HG02759 (cell line): ENCODE measurements around the gene PSMD9.
"Not testable (repeated sequence)": the region's sequence is repeated elsewhere in the genome, so short reads cannot be mapped to it uniquely, and the experiment has no call there.

ENCODE experiments used
- ATAC-seq: cut with Tn5 transposase; IDR thresholded peaks from one replicate; pipeline ENCODE4 v1.9.1; 2021; ENCODE audit warnings: mild to moderate bottlenecking, moderate library complexity; ENCODE audit not compliant: unreplicated experiment

The PSMD9 gene

GRCh38 chr12:121917950-121918678 lies 29.5 kb downstream of the PSMD9 start, which contains the start of gene CFAP251:
Gene CFAP251, plus strand, starts transcription at chr12:121918592. Its CDS starts 2,714 bp downstream, at chr12:121921306.
- peak; percentile 98 for ATAC-seq

- no peak for ATAC-seq
Measured at GRCh38 chr12:121918679-121919038, 30.1 kb downstream of the PSMD9 start.

- no peak for ATAC-seq
Measured at GRCh38 chr12:121921066-121921465, 32.5 kb downstream of the PSMD9 start.

DNA sequence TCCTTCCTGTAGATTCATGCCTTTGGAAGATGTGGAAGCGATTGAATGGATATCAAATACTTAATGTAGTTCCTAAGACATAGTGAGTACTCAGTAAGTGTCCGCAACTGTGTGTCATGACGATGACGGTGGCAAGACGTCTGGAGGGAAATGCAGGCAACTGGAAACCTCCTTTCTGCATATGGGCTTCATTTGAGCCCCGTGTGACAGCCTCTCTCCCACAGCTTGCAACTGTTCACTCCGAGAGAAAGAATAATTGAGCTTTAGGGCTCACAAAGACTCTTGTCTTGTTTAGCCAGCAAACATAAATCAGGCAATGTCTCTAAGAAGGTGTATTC lies 36.7 kb downstream of the PSMD9 start:
- ATAC-seq = no peak

DNA sequence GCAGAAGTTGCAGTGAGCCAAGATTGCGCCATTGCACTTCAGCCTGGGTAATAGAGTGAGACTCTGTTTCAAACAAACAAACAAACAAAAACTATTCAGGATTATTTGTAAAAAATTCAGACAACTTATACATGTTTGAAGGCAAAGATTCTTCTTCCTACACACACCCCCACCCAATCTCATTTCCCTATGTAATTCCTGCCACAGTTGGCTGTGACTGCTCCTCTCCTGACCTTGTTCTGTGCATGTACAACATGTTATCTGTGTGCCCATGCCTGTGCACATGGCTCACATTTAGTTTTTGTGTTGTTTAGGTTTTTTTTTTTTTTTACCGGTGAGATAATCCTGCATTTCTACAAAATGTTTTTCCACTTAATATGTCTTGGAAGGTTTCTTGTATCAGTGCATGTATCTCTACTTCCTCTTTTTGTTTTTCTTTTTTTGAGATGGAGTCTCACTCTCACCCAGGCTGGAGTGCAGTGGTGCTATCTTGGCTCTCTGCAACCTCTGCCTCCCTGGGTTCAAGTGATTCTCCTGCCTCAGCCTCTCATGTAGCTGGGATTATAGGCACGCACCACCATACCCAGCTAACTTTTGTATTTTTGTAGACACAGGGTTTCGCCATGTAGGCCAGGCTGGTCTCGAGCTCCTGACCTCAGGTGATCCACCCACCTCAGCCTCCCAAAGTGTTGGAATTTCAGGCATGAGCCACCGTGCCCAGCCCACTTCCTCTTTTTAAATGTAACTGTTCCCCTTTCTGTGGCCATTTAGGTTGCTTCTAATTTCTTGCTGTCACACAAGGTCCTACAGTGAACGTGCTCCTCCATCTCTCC lies 38.5 kb downstream of the PSMD9 start:
- ATAC-seq = no peak

DNA sequence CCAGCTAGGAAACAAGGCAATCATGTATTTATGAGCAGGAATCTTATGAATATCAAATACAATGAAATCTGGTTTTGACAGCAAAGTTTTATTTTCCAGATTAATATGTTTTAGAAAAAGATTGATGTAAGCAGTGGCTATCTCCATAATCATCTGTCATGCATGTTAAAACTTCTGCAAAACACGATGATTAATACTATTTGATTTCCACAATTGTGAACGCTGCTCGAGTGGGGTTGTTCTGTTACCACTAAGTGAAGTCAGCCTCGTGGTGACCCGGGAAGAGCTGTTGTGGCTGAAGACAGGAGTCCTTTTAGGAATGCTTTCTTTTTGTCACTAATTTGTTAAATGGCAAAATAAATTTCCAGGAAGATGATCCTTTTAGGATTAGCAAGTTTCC lies 39.2 kb downstream of the PSMD9 start:
- no peak for ATAC-seq

GRCh38 chr12:121929545-121929944 lies 41.0 kb downstream of the PSMD9 start:
- not testable (repeated sequence) for ATAC-seq

GRCh38 chr12:121930862-121931261 lies 42.3 kb downstream of the PSMD9 start:
- no peak for ATAC-seq

DNA sequence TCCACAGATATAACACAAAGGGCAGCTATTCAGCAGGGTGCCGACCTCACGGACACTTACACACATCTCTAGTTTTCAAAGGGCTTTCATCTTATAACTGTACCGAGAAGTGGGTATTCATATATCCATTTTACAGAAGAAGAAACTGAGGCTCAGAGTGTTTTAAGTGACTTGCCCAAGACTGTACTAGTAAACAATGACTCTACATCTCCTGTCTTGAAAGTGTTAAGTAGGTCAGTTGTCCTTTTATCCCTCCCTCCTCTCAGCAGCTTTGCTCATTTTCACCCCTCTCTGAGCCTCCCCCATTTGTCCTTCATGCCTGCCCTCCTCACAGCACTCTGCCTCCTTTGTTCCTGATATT lies 43.6 kb downstream of the PSMD9 start:
- no peak for ATAC-seq

GRCh38 chr12:121932914-121933521 lies 44.4 kb downstream of the PSMD9 start:
- no peak for ATAC-seq

DNA sequence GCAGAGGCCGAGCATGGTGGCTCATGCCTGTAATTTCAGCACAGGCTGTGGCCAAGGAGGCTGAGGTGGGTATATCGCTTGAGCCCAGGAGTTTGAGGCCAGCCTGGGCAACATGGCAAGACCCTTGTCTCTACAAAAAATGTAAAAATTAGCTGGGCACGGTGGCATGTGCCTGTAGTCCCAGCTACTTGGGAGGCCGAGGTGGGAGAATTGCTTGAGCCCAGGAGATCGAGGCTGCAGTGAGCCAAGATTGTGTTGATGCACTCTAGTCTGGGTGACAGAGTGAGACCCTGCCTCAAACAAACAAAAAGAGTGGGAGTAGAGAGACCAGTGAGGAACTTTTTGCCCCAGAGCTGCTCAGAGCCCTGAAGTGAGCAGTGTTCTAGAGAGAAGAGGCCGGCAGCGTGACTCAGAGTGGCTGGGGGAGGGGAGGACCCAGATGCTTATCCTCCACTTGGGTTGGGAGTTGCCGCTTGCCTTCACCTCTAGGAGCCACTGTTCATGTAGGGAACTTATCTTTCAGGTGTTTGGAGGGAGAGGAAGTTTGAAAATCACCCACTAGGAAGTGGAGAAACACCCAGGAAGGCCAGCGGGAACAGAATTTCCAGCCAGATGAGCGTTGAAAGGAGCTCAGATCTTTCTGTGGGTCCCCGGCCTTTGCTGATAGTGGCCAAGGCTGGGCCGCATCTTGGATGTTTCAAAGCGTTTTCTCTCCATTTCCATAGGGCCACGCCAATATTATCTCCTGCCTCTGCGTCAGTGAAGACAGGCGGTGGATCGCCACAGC lies 45.1 kb downstream of the PSMD9 start:
- ATAC-seq = no peak

GRCh38 chr12:121934309-121934664 lies 45.7 kb downstream of the PSMD9 start:
- no peak for ATAC-seq

DNA sequence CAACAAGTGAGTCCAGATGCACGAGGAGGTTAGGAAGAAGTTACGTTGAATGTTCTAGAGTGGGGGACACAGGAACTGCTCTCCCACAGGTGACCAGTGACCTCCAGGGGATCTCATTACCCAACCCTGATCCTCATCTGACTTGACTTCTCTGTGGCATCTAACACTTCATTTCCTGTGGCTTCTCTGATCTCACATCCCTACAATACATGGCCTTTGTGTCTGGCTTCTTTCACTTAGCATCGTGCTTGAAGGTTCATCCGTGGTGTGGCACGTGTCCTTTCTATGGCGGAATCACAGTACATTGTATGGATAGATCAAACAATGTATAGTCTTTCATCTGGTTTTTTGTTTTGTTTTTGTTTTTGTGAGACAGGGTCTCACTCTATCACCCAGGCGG lies 49.1 kb downstream of the PSMD9 start:
- no peak for ATAC-seq

GRCh38 chr12:121939186-121939585 lies 50.6 kb downstream of the PSMD9 start:
- no peak for ATAC-seq

- ATAC-seq = no peak
Measured at GRCh38 chr12:121939992-121940766, 51.6 kb downstream of the PSMD9 start.

GRCh38 chr12:121942145-121942718 lies 53.6 kb downstream of the PSMD9 start:
- ATAC-seq = no peak

DNA sequence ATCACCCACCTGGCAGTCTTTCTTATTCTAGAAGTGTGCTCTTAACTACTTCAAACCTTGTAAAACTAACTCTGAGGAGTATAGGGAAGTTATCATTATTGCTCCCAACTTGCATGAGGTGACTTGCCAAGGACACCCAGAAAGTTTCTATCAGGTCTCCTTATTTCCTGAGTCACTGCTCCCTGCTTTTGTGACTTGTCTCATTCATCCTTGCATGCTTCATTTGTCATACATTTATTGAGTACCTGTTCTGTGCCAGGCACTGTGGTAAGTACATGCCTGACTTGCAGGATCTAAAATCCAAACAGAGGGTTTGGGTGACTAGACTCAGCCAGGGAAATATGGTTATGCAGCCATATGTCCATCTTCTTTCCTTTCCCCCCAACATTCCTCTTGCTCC lies 55.3 kb downstream of the PSMD9 start:
- no peak for ATAC-seq

DNA sequence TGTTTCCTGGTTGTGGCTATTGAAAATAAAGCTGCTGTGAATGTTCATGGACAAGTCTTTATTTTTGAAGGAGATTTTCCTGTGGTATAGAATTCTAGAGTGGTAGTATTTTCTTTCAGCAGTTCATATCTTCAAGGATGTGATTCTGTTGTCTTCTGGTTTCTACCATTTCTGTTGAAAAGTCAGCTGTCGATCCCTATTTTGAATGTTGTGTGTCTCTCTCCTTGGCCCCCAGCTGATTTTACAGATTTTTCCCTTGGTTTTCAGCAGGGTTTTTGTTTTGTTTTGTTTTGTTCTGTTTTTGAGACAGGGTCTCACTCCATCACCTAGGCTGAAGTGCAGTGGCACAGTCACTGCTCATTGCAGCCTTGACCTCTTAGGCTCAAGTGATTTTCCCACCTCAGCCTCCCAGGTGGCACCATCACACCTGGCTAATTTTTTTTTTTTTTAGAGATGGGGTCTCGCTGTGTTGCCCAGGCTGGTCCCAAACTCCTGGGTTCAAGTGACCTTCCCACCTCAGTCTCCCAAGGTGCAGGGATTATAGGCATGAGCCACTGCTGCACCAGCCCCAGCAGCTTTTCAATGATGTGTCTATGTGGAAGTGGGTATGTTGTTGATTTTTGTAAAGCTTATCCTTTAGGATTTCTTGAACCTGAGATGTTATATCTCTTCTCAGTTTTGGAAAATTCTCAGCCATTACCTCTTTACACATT lies 57.9 kb downstream of the PSMD9 start:
- no peak for ATAC-seq

DNA sequence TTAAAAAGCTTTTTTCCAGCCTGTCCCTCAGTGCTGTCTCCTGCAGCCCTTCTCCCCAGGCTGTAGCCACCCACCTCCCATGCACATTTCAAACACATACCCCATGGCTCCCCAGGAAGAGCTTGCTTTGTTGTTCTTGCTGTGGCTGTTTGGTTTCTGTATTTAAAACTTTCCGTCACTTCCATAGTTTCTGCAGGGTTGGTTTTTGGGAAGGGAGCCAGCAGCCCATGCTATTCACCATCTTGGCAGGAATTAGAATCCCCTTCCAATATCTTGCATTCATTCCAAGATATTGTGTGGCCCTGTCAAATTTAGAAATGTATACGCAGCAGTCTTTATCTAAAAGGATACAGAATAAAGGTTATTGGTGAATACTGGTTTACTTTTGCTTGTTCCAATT lies 59.4 kb downstream of the PSMD9 start:
- ATAC-seq = no peak
